ENCODE results near the gene FERMT1.
"Not testable (repeated sequence)": the region's sequence is repeated elsewhere in the genome, so short reads cannot be mapped to it uniquely, and the experiment has no call there.

Gene FERMT1

DNA sequence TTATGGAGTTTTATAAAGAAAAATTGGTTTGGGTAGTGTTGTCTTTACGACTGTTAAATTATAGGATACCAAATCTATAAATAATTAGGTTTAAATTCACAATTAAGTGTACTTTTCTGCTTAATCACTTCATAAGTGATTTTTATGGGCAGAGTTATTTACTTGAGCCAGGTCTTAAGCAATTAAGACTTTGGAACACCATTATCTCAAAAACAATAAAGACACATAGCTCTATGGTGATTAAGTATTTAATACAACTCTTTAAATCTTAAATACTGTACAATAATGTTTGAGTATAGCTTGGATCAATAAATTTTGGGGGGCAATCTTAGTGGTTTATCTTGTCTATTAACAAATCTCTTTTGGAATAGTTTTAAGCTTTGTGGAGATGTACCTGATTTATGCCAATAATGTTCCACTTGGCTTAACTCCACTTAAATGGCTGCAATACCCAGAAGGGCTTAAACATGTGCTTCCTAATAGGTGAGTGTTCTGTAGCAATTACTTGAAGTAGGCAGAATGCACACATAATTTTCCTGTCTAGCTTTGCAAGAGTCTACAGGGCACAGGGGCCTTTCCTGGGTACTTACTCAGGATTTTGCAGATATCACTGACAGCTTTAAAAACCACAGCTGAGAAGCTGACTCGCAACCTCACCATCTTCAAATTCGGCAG, 7.5 kb downstream of the FERMT1 start:
- DNase-seq = no peak

DNA sequence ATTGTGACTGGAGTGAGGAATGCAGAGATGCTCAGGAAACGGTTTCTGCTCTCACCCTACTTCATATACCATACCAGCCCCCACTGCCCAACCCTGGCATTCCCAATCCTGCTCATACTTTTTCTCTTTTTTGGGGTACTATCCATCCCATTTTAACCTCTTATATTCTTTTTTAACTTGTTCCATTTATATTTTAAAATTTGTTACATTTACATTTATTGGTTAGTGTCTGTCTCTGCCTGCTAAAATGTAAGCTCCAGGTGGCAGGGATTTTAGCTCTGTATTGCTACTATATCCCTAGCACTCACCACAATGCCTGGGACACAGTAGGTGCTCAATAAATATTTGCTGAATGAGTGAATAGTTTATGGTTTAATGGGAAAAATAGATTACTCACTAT, 8.1 kb downstream of the FERMT1 start:
- no peak for DNase-seq

DNA sequence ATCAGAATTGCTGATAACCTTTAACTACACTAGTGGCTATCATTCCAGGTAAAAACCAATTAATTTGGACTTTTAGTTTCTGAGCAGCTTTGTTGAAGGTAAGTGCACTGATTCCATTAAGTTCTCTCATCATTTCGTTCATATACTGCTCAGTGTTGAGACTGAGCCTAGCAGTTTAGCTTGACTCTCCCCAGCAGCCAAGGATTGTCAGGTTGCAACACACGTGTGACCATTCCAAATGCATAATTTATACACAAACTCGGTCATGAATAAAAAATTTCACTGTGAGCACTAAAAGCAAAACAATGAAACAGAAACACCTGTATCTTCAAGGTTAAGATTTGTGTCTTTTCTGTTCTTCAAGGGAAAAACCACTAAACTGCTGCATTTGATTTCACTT, 8.9 kb downstream of the FERMT1 start:
- DNase-seq = no peak

DNA sequence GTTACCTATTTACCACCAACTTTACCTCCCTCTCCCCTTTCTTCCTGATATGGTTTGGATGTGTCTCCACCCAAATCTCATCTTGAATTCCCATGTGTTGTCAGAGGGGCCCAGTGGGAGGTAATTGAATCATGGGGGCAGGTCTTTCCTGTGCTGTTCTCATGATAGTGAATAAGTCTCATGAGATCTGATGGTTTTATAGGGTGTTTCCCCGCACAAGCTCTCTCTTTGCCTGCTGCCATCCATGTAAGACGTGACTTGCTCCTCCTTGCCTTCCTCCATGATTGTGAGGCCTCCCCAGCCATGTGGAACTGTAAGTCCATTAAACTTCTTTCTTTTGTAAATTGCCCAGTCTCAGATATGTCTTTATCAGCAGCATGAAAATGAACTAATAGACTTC, 9.9 kb downstream of the FERMT1 start:
- not testable (repeated sequence) for DNase-seq

DNA sequence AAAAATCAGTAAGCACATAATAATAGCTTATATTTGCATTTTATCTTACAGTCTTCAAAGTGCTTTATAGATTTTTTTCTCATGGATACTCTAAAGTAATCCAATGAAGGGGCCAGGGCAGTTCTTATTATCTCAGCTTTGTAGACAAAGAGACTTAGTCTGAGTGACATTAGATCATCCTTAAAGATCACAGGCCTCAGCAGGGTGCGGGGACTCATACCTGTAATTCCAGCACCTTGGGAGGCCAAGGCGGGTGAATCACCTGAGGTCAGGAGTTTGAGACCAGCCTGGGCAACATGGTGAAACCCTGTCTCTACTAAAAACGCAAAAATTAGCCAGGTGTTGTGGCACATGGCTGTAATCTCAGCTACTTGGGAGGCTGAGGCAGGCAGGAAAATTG, 14.5 kb downstream of the FERMT1 start:
- no peak for DNase-seq

DNA sequence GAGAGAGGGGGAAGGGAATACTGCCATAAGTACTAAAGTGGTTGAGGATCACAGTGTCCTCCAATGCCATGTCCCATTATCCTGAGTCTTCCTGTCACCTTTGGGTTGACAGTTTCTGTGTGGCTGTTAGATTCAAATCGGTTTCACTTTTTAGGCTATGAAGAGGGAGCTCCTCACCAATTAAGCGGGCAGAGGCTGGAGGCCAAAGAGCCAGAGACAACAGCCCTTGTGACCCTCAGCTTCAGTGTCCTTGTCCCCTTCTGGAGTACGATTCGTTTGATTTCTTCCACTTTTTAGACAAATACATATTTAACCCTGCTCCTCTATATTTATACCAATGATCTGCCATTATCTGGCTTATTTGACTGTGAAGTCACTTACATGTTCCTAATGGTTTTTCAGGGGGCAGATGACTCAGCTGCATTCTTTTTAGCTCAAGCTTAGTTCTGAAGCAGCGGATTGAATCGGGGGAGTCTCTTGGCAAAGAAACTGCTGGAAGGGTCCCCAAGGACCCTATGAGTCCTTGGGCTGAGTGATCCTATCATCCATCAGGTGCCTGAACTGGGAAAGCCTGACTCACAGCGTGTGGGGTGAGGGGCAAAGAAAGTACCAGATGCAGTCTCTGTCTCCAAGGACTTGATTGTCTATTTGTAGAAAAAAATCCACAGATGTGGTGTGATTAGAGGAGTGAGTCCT, 18.2 kb downstream of the FERMT1 start:
- no peak for DNase-seq

DNA sequence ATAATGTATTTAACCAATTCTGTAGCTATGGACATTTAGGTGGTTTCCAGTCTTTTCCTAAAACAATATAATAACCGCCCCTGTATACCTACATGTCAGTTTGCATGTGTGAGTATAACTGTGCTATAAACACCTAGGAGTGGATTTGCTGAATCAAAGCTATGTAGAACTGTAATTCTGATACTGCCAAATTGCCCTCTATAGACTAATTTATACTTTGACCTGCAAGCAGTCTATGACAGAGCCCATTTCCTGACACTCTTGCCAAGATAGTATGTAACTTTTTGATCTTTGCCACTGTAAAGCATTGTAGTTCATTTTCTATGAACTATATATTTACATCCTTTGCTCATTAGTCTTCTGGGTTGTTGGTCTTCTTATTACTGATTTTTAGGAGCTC, 19.5 kb downstream of the FERMT1 start:
- DNase-seq = no peak

DNA sequence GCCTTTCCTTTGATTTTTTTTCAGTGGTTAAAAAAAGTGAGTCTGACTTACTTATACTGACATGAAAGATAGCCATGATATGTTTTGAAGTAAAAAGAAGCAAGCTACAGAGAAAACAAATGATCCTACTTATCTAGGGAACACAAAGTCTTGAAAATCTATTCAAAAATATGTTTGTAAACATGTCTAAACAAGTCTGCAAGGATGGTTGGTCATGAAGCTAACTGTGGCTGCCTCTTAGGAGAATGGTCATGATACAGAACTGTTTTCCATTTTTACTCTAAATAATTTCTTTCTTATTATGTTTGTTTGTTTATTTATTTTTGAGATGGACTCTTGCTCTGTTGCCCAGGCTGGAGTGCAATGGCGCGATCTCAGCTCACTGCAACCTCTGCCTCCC, 21.5 kb downstream of the FERMT1 start:
- DNase-seq = no peak

DNA sequence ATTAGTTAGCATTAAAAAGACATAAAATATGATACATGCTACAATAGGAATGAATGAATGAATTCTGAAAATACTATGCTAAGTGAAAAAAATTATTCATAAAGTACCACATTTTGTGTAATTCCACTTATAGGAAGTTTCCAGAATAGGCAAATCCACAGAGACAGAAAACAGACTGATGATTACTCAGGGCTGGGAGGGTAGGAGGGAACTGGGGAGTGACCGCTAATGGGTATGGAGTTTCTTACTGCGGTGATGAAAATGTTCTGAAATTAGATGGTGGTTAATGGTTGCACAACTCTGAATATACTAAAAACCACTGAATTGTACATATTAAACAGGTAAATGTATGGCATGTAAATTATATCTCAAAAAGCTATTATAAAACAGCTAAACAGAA, 22.6 kb downstream of the FERMT1 start:
- no peak for DNase-seq

DNA sequence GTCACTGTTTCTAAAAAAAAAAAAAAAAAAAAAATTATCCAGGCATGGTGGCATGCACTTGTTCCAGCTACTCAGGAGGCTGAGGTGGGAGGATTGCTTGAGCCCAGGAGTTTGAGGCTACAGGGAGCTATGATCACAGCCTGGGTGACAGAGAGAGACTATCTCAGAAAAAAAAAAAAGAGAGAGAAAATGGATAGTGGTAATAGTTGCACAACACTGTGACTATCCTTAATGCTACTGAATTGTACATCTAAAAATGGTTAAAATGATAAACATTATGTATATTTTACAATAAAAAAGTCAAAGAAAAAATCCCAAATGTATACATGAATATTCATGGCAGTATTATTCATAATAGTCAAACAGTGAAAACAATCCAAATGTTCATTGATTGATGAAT, 23.0 kb downstream of the FERMT1 start:
- DNase-seq = no peak

DNA sequence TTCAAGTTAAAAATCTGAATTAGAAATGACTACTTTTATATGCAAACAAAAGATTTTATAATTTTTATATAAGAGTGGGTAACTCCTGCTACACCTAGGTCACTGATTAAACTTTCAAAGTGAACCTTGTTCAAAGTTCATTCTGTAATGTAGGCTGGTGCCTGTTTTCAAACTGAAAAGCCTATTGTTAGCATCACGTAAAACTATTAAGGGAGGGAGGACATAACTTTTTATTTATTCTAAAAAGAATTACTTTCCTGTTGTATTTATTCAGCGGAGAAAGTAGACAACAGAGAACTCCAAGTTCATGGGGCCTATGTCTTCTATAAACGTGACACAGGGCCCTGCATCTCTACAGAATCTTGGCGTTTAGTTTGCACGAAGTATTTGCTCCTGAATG, 27.4 kb downstream of the FERMT1 start:
- DNase-seq = no peak

DNA sequence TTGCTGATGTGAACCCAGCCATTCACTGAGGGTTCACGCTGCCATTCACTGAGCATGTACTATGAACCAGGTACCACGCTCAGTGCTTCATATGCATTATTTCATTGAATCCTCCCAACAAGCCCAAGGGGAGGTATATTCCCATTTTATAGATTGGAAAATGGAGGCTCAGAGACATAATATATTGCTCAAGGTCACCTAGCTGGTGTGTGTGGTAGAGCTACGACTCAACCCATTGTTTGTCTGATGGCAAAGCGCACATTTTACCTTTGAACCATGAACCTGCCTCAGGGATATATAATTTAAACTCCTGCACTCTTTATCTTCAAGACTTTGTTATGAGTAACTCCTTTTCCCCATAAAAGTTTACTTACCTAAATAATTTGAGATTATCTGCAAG, 28.3 kb downstream of the FERMT1 start:
- DNase-seq = no peak

DNA sequence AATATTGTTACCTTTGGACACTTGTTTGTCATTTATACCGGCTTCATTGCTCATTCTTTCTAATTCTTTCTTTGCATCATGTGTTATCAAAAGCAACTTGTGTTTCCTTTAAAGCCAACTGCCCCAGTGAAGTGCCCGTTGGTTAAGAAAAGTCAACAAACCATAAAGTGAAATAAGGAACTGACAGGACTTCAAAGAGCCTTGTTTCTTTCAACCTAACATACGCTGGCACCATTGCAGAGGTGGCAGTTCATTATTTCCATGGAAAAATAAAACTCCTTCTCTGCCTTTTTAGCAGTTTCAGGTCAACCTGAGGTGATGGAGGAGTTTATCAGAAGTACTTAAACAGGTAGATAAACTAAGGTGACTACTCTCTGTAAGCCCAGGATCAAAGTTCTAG, 28.8 kb downstream of the FERMT1 start:
- no peak for DNase-seq

DNA sequence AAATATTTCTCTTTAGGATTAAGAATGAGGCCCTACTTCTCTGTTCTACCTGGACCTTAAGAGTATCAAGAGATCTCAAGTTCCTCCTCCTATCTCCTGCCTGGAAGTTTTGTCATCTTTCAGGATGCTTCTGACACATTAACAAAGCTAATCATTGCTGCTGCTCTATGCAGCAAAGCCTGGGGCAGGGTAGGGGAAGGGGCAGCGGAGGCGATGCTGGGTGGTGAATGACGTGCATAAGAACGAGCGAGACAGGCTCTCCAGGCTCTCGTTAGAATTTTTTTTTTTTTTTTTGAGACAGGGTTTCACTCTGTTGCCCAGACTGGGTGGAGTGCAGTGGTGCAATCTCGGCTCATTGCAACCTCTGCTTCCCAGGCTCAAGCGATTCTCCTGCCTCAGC, 31.2 kb downstream of the FERMT1 start:
- DNase-seq = no peak

DNA sequence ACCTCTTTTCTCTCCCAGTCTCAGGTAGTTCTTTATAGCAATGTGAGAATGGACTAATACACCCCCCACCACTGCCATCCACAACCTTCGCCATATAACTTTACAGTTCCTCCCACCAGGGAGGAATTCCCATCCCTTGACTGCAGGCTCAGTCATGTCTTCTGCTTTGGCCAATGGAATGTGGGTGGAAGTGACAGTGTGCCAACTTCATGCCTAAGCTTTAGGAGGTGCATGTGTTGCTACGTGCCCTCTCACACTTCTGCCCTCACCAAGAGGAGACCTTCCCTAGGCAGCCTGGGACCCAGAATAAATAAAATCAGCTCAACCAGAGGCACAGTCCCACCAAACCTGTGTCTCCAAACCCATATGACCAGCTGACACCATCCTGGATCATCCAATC, 36.0 kb downstream of the FERMT1 start:
- DNase-seq = no peak

DNA sequence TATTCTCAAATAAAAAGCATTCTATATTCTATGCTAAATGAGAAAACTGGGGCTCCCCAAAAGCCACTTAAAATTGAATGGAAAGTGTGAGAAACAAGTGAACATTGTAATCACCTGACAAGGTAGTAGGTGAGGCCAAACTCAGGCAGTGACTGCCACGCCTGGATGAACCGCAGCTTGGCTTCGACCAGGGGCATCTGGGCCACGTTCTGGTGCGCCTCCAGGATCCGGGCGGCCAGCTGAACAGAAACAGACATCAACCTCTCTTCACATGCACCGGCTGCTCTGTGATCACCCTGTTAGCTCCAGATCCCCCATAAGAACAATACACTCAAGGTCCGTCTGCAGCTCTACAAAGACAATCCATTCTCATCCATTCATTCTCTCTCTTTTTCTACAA, 38.9 kb downstream of the FERMT1 start:
- DNase-seq = no peak

DNA sequence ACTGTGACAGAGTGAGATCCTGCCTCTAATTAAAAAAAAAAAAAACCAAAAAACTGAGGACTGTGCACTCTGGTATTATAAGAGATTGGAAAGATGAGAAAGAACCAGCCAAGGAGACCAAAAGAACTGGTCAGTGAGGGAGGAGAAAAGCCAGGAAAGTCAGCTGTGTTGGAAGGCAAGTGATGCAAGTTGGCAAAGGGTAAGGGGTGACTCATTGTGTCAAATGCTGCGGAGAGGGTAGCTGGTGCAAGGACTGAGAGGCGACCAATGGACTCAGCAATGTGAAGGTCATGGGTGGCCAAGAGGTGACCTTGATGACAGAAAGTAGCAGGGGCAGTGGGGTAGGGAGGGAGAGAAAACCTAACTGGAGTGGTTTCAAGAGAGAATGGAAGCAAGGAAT, 41.6 kb downstream of the FERMT1 start:
- no peak for DNase-seq

DNA sequence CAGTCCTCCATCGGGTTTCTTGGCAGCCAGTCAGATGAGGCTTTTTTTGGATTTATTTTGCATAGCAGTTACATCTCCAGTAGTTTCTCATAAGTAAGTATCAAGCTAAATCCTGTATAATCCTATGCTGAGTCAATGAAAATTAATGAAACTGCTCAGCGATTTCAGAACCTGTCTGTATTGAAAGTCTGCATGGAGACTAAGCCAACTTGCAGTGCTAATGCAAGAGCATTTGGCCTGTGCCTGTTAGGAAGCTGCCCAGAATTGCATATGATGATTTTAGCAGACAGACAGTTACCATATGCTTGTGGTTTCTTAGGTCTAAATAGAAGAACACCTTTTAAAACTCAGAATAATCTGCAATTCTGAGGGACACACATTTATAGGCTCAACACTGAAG, 43.8 kb downstream of the FERMT1 start:
- no peak for DNase-seq

DNA sequence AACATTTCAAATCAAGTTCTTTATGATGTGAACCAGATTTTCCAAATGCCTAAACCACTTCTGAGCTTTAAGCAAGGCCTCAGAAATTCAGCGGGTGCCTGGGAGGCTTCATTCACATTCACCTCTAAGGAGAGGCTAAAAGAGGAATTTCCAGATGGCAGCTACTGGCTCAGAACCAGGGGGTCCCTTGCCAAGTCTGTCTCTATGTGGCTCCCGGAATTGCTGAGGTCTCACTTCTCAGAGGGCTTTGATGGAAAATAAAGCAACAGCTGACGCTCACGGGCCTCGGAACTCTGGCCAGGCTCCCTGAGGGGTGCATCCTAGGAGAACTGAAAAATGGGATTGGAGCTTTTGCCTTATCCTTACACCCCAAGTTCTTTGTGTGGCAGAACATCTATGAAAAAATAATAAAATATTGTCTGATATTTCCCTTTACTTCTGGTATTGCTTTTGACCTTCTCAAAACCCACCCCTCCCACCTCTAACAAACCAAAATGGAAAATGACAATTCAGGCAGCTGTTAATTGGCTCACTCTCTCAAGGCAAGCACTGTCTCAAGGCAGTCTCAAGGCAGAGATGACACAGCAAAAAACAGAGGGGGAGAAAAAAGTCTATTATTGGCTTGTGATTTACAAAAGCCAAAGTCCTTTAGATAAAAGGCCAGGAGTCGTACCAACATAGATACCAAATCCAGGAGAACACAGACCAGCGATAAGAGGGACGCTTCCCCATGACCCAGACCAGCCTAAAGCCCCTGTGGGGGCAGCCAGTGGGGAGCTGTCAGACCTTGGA, 47.2 kb downstream of the FERMT1 start:
- no peak for DNase-seq

DNA sequence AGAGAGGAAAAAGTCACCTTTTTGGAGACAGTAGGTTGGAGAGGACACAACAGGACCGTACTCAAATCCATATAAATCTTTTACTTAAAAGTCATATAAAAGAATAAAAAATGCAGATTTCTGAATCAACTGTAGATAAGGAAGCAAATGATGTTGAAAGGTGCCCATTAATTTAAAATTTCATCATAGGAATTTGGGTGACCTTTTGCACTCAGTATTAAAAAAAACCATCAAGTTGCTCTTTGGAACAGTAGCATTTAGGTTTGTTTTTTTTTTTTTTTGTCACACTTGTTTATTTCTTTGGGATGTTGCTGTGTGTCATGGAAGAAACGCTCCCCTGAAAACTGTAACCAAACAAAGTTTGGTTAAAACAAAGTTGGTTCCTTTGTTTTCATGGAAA, 48.0 kb downstream of the FERMT1 start:
- DNase-seq = no peak

DNA sequence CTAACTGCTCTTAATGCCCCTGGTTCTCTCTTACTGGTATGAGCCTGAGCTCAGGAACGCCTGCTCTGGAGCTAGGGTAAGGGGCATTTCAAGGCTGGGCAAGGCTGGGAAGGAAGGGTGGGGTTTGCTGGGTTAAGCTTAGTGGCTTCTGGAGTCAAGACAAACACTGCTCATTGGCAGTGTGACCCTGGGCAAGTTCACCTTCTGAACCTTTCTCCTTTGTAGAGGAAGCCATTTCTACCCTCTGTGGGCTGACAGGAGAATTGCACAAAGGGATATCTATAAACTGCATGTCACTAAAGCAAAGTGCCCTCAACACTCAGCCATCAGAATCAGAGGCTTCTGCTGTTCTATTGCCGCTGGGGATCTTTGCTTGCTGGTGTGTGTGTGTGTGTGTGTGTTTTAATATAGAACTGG, 48.7 kb downstream of the FERMT1 start:
- DNase-seq = no peak

DNA sequence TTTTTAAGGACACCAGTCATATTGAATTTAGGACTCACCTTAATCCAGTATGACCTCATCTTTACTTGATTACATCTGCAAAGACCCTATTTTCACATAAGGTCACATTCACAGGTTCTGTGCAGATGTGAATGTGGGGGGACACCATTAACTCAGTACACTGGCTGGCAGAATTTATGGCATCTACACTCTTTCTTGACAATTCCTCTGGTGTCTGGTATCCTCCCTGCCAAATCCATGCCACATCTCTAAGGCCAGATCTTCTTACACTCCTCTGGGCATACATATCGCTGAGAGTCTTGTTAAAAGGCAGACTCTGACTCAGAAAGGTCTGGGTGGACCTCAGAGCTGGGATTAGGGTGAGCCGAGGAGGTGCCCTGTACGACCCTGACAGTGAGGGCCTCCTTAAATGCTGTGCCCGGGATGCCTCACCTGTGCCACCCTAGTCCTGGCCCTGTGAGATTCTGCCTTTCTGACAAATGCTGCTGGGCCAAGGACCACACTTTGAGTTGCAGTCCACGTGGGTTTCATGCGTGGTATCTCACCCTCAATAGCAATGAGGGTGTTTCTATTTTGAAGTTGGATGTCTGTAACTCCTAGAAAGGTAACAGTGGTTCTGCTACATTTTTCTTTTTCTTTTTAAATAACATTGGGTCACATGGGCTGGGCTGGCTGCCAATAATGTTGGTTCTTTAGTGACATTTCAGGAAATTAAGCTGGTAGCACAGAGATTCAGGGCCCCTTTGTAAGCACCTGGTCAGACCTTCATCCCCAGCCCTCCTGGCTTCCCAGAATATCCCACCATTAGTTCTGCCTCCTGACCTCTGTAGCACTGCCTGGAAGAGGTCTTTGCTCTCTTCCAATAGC, 51.8 kb downstream of the FERMT1 start:
- DNase-seq = no peak

DNA sequence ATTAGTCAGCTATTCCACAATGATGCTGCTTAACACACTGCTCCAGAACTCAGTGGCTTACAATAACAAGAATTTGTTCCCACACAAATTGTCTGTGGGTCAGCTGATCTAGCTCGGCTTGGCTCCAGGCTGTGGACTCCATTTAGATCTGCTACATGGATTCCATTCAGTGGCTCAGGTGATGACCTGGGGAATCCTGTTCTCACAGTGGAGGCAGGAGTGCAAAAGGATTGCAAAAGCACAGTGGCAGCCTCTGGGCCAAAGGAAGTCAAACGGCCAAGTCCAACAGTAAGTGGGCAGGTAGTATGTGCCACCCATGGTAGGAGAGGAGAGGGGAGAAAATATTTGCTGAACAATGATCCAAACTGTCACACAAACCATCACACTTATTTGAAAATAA, 53.2 kb downstream of the FERMT1 start:
- no peak for DNase-seq
